ENCODE data around the gene TNNC1. TPM values are rescaled to one million over a fixed set of nuclear protein-coding genes. Genes with fewer than 3 reads are reported as not detected.

The TNNC1 gene
- total RNA-seq, 4 donors from 2014 or later = 1.2 to 7.1 (median 4.0) TPM; not detected in 1

GRCh38 chr3:52404391-52404790, 49.5 kb downstream of the TNNC1 start:
- Histone ChIP-seq H3K4me3 (no peak overlapping the region), H3K9me3 (no peaks in the 10 kb centered on the region), H3K4me1 (peaks cover 14 to 38% (median 27%) of the 10 kb centered on the region in 4 donors), H3K36me3 (peaks cover 43 to 91% (median 86%) of the 10 kb centered on the region in 4 donors), H3K27ac (replicated peaks in 1 of 4) (no peak overlapping the region), H3K27me3 (no peaks in the 10 kb centered on the region)
- WGBS = 87% methylated on average over 10 of the region's 10 CpGs
- no peak for TF ChIP-seq POLR2AphosphoS5 (IDR thresholded peaks at IDR 0.05)
- TF ChIP-seq POLR2A (IDR thresholded peaks at IDR 0.05; ENCODE audit: low read depth) = no peak
- TF ChIP-seq EP300 (IDR thresholded peaks at IDR 0.05) = no peak
- TF ChIP-seq, protein P1, sequence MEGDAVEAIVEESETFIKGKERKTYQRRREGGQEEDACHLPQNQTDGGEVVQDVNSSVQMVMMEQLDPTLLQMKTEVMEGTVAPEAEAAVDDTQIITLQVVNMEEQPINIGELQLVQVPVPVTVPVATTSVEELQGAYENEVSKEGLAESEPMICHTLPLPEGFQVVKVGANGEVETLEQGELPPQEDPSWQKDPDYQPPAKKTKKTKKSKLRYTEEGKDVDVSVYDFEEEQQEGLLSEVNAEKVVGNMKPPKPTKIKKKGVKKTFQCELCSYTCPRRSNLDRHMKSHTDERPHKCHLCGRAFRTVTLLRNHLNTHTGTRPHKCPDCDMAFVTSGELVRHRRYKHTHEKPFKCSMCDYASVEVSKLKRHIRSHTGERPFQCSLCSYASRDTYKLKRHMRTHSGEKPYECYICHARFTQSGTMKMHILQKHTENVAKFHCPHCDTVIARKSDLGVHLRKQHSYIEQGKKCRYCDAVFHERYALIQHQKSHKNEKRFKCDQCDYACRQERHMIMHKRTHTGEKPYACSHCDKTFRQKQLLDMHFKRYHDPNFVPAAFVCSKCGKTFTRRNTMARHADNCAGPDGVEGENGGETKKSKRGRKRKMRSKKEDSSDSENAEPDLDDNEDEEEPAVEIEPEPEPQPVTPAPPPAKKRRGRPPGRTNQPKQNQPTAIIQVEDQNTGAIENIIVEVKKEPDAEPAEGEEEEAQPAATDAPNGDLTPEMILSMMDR (IDR thresholded peaks at IDR 0.05) = no peak
- DNase-seq (ENCODE audit: extremely low spot score) = no peak
- intact Hi-C loops (cut with DNase I) = no loop called here

DNA sequence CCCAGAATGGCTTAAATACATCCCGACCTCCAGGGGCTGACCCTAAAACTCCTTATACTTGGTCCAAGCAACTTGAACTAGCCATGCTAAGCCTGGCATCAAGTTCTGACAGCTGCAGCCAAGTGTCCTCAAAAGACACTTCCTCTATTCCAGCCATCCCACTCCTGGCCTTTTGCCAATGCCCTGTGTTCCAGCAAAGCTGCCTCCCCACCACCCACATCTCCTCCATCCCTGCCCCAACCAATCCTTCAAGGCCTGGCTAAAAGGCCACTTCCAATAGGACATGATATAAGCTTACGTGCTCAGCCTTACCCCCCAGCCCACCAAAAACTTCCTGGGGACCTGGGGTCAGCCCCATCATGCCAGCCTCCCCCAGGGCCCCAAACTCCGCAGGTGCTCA, 49.9 kb downstream of the TNNC1 start:
- no peak for DNase-seq (ENCODE audit: extremely low spot score)
- Histone ChIP-seq H3K27ac (replicated peaks in 1 of 4) (no peak overlapping the region), H3K36me3 (peaks cover 43 to 94% (median 86%) of the 10 kb centered on the region in 4 donors), H3K27me3 (no peaks in the 10 kb centered on the region), H3K4me3 (no peak overlapping the region), H3K4me1 (peaks cover 9 to 33% (median 23%) of the 10 kb centered on the region in 4 donors), H3K9me3 (no peaks in the 10 kb centered on the region)
- 82% methylated on average over 3 of the region's 3 CpGs for WGBS
- intact Hi-C loops (cut with DNase I) = no loop called here
- TF ChIP-seq EP300 (IDR thresholded peaks at IDR 0.05) (no peak), POLR2AphosphoS5 (IDR thresholded peaks at IDR 0.05) (no peak), POLR2A (IDR thresholded peaks at IDR 0.05; ENCODE audit: low read depth) (no peak)
- TF ChIP-seq, protein P1 (IDR thresholded peaks at IDR 0.05) = no peak

GRCh38 chr3:52403271-52403841, 50.5 kb downstream of the TNNC1 start:
- peaks cover 3 to 27% (median 17%) of the 10 kb centered on the region in 4 donors for H3K4me1 ChIP-seq
- DNase-seq (ENCODE audit: extremely low spot score) = no peak
- WGBS = 86% methylated on average over 14 of the region's 19 CpGs
- TF ChIP-seq EP300 (IDR thresholded peaks at IDR 0.05) = no peak
- TF ChIP-seq POLR2AphosphoS5 (IDR thresholded peaks at IDR 0.05) = no peak
- H3K27ac ChIP-seq (replicated peaks in 1 of 4) = no peak overlapping the region
- H3K9me3 ChIP-seq = no peaks in the 10 kb centered on the region
- H3K4me3 ChIP-seq = no peak overlapping the region
- peaks cover 43 to 98% (median 85%) of the 10 kb centered on the region in 4 donors for H3K36me3 ChIP-seq
- intact Hi-C loops (cut with DNase I) = no loop called here
- no peaks in the 10 kb centered on the region for H3K27me3 ChIP-seq

DNA sequence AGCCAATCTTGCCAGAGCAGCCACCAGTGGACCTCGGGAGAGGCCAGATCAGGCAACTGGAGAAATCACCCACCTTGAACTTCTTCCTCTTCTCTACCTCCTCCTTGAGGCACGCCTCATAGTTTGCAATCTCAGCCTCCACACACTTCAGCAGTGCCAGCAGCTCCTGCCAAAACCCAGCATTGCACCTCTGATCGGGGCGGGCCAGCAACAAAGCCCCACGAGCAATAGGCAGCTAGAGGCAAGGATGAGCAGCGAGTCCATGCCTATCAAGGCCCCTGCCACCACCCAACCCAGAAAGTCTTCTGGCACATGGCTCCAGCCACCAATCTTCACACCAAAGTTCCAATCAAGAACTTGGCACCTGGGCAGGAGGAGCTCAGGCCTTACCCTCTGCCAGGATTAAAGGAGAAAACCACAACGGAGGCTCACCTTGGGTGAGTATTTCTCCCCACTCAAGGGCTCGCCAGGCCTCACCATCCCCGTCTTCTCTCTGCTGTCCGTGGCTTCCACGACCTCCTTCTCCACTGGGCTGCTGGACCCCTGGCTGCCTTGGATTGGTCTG, 51.1 kb downstream of the TNNC1 start:
- Histone ChIP-seq H3K27me3 (no peaks in the 10 kb centered on the region), H3K9me3 (no peaks in the 10 kb centered on the region), H3K4me3 (no peak overlapping the region), H3K4me1 (peaks cover 0 to 21% (median 11%) of the 10 kb centered on the region in 4 donors), H3K36me3 (peaks cover 43 to 92% (median 81%) of the 10 kb centered on the region in 4 donors), H3K27ac (replicated peaks in 1 of 4) (no peak overlapping the region)
- no peak for DNase-seq (ENCODE audit: extremely low spot score)
- intact Hi-C loops (cut with DNase I) = no loop called here
- WGBS = 91% methylated on average over 10 of the region's 11 CpGs
- TF ChIP-seq POLR2A (IDR thresholded peaks at IDR 0.05; ENCODE audit: low read depth) = no peak
- no peak for TF ChIP-seq EP300 (IDR thresholded peaks at IDR 0.05)
- no peak for TF ChIP-seq POLR2AphosphoS5 (IDR thresholded peaks at IDR 0.05)
- TF ChIP-seq, protein P1 (IDR thresholded peaks at IDR 0.05) = no peak

- 96% methylated on average over 14 of the region's 16 CpGs for WGBS
- H3K4me3 ChIP-seq = no peak overlapping the region
- no peak for DNase-seq (ENCODE audit: extremely low spot score)
- no peaks in the 10 kb centered on the region for H3K9me3 ChIP-seq
- H3K27me3 ChIP-seq = no peaks in the 10 kb centered on the region
- H3K36me3 ChIP-seq = peaks cover 43 to 85% (median 74%) of the 10 kb centered on the region in 4 donors
- intact Hi-C loops (cut with DNase I) = no loop called here
- no peak overlapping the region for H3K27ac ChIP-seq (replicated peaks in 1 of 4)
- TF ChIP-seq, protein P1 (IDR thresholded peaks at IDR 0.05) = no peak
- TF ChIP-seq EP300 (IDR thresholded peaks at IDR 0.05) (no peak), POLR2A (IDR thresholded peaks at IDR 0.05; ENCODE audit: low read depth) (no peak), POLR2AphosphoS5 (IDR thresholded peaks at IDR 0.05) (no peak)
- peaks cover 0 to 15% (median 5%) of the 10 kb centered on the region in 4 donors for H3K4me1 ChIP-seq
Observed at GRCh38 chr3:52402101-52402521, 51.7 kb downstream of the TNNC1 start.
